Nephron (organoid): ENCODE measurements around the gene DCAKD.

ENCODE experiments used
- H3K27ac Mint-ChIP-seq, 3 experiments: 2 replicates each; pipeline ENCODE4 v1.8.0; 2020; ENCODE audit warnings: mixed read lengths in 3 of 3, mild to moderate bottlenecking in 2 of 3, moderate library complexity in 1 of 3
- H3K27me3 Mint-ChIP-seq: 2 replicates; pipeline ENCODE4 v1.8.0; 2021; ENCODE audit warnings: low read depth, mild to moderate bottlenecking, moderate library complexity, mixed read lengths
- H3K36me3 Mint-ChIP-seq: 2 replicates; pipeline ENCODE4 v1.8.0; 2020; ENCODE audit warnings: low read depth, mixed read lengths
- H3K4me1 Mint-ChIP-seq: 2 replicates; pipeline ENCODE4 v1.8.0; 2020; ENCODE audit warnings: mixed read lengths
- H3K4me3 Mint-ChIP-seq, 3 experiments: 2 replicates each; pipeline ENCODE4 v1.8.0; 2020; ENCODE audit warnings: mild to moderate bottlenecking in 3 of 3, mixed read lengths in 3 of 3, moderate library complexity in 2 of 3
- H3K9me3 Mint-ChIP-seq: 2 replicates; pipeline ENCODE4 v1.8.0; 2020; ENCODE audit warnings: mixed read lengths
- CTCF ChIP-seq, 3 experiments: fragments of 200-600 bp; sonication (generic); IDR thresholded peaks; one replicate each; pipeline ENCODE4 v1.5.0; 2021; ENCODE audit warnings: antibody characterized with exemption in 3 of 3; ENCODE audit not compliant: unreplicated experiment in 3 of 3

Gene DCAKD

GRCh38 chr17:44999433-44999832 lies 52.0 kb downstream of the DCAKD start:
- H3K4me3 Mint-ChIP-seq: no peak overlapping the region
- no peaks in the 10 kb centered on the region for H3K36me3 Mint-ChIP-seq

GRCh38 chr17:44998646-44999045 lies 52.8 kb downstream of the DCAKD start:
- H3K27ac Mint-ChIP-seq: no peak overlapping the region

More at GRCh38 chr17:44999433-44999832, 52.0 kb downstream of the DCAKD start:
- no peak for TF ChIP-seq CTCF (IDR thresholded peaks at IDR 0.05; ENCODE audit: unreplicated experiment in 3 of 3)
- Mint-ChIP-seq H3K9me3 (peaks cover 8% of the 10 kb centered on the region), H3K27me3 (peaks cover 10% of the 10 kb centered on the region), H3K4me1 (peaks cover 30% of the 10 kb centered on the region), H3K27ac (no peak overlapping the region)

GRCh38 chr17:44997733-44998520 lies 53.5 kb downstream of the DCAKD start:
- TF ChIP-seq CTCF (IDR thresholded peaks at IDR 0.05; ENCODE audit: unreplicated experiment in 3 of 3): no peak
- Mint-ChIP-seq H3K9me3 (peaks cover 8% of the 10 kb centered on the region), H3K4me1 (peaks cover 33% of the 10 kb centered on the region), H3K36me3 (no peaks in the 10 kb centered on the region), H3K27ac (peak overlapping the region in 2 of 3 experiments; percentile 33 to 76), H3K4me3 (peak overlapping the region in 1 of 3 experiments; percentile 21), H3K27me3 (peaks cover 12% of the 10 kb centered on the region)

More at GRCh38 chr17:44998646-44999045, 52.8 kb downstream of the DCAKD start:
- TF ChIP-seq CTCF (IDR thresholded peaks at IDR 0.05; ENCODE audit: unreplicated experiment in 3 of 3): no peak
- H3K4me1 Mint-ChIP-seq: peaks cover 33% of the 10 kb centered on the region
- H3K4me3 Mint-ChIP-seq: no peak overlapping the region
- peaks cover 8% of the 10 kb centered on the region for H3K9me3 Mint-ChIP-seq
- no peaks in the 10 kb centered on the region for H3K36me3 Mint-ChIP-seq
- peaks cover 12% of the 10 kb centered on the region for H3K27me3 Mint-ChIP-seq

- Mint-ChIP-seq H3K4me1 (peaks cover 43% of the 10 kb centered on the region), H3K4me3 (no peak overlapping the region), H3K36me3 (no peaks in the 10 kb centered on the region), H3K27ac (peak overlapping the region in 1 of 3 experiments; percentile 11), H3K27me3 (peaks cover 7% of the 10 kb centered on the region), H3K9me3 (peaks cover 8% of the 10 kb centered on the region)
- no peak for TF ChIP-seq CTCF (IDR thresholded peaks at IDR 0.05; ENCODE audit: unreplicated experiment in 3 of 3)
Measured at GRCh38 chr17:44996304-44996703, 55.1 kb downstream of the DCAKD start.

- peaks cover 47% of the 10 kb centered on the region for H3K4me1 Mint-ChIP-seq
- H3K9me3 Mint-ChIP-seq: peaks cover 8% of the 10 kb centered on the region
- no peak for TF ChIP-seq CTCF (IDR thresholded peaks at IDR 0.05; ENCODE audit: unreplicated experiment in 3 of 3)
- H3K27me3 Mint-ChIP-seq: peaks cover 7% of the 10 kb centered on the region
- H3K4me3 Mint-ChIP-seq: no peak overlapping the region
- H3K36me3 Mint-ChIP-seq: no peaks in the 10 kb centered on the region
- H3K27ac Mint-ChIP-seq: peak overlapping the region in 1 of 3 experiments; percentile 11
Measured at GRCh38 chr17:44995436-44996001, 55.9 kb downstream of the DCAKD start.
